ENCODE measurements around the gene KRTAP9-6. TPM values are rescaled to one million over a fixed set of nuclear protein-coding genes. Genes with fewer than 3 reads are reported as not detected.
"Not testable (repeated sequence)": the region's sequence is repeated elsewhere in the genome, so short reads cannot be mapped to it uniquely, and the experiment has no call there.

KRTAP9-6 gene
- not detected in 2 replicates for total RNA-seq (2014; rRNA removed; shearing (Covaris generic))

DNA sequence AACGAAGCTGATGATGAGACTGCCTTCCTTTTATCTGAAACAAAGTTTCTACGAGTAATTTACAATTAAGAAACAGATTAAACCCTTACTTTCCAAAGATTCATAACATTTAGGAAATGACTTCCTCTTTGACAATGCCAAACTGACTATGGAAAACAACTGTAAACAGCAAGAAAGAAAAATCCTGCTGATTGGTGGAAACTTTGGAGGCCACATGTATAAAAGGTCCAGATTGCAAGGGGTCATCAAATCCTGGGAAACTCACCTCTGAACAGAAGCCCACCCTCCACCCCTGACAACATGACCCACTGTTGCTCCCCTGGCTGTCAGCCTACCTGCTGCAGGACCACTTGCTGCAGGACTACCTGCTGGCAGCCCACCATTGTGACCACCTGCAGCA is at the start of gene KRTAP9-6:
KRTAP9-6 (plus strand) TSS at position 301 of the 400 bp plus-strand sequence; CDS start at position 301, 0 bp downstream.
- H3K4me1 ChIP-seq, result no peaks in the 10 kb centered on the region
- no peak within 1 kb of the TSS for H3K27ac ChIP-seq
- no peaks in the 10 kb centered on the region for H3K27me3 ChIP-seq
- H3K9me3 ChIP-seq (replicated peaks), result no peaks in the 10 kb centered on the region
- DNase-seq, result no peak
- H3K36me3 ChIP-seq, result no peaks in the 10 kb centered on the region
- H3K4me3 ChIP-seq, result no peak within 1 kb of the TSS

GRCh38 chr17:41215681-41216080 is 49.5 kb upstream of the KRTAP9-6 start:
- H3K4me3 ChIP-seq, result no peak overlapping the region
- no peaks in the 10 kb centered on the region for H3K9me3 ChIP-seq (replicated peaks)
- no peaks in the 10 kb centered on the region for H3K27me3 ChIP-seq
- no peak for DNase-seq
- no peak overlapping the region for H3K27ac ChIP-seq
- no peaks in the 10 kb centered on the region for H3K36me3 ChIP-seq
- H3K4me1 ChIP-seq, result peaks cover 11% of the 10 kb centered on the region

GRCh38 chr17:41223821-41224220 is 41.4 kb upstream of the KRTAP9-6 start:
- Histone ChIP-seq H3K27me3 (no peaks in the 10 kb centered on the region), H3K9me3 (replicated peaks) (no peaks in the 10 kb centered on the region), H3K27ac (no peak overlapping the region), H3K4me1 (no peaks in the 10 kb centered on the region), H3K4me3 (no peak overlapping the region), H3K36me3 (no peaks in the 10 kb centered on the region)
- no peak for DNase-seq

- Histone ChIP-seq H3K4me1 (no peaks in the 10 kb centered on the region), H3K36me3 (no peaks in the 10 kb centered on the region), H3K9me3 (replicated peaks) (no peaks in the 10 kb centered on the region), H3K4me3 (no peak overlapping the region), H3K27ac (no peak overlapping the region), H3K27me3 (no peaks in the 10 kb centered on the region)
- DNase-seq, result no peak
These were observed 39.1 kb upstream of the KRTAP9-6 start for GRCh38 chr17:41226051-41226450.

DNA sequence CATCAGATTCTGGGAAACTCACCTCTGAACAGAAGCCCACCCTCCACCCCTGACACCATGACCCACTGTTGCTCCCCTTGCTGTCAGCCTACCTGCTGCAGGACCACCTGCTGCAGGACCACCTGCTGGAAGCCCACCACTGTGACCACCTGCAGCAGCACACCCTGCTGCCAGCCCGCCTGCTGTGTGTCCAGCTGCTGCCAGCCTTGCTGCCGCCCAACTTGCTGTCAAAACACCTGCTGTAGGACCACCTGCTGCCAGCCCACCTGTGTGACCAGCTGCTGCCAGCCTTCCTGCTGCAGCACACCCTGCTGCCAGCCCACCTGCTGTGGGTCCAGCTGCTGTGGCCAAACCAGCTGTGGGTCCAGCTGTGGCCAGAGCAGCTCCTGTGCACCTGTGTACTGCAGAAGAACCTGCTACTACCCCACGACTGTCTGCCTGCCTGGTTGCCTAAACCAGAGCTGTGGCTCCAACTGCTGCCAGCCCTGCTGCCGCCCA is 38.5 kb upstream of the KRTAP9-6 start, which contains the start of gene KRTAP9-2:
KRTAP9-2 (plus strand) TSS at position 51 of the 498 bp plus-strand sequence; CDS start at position 58, 7 bp downstream.
- not testable (repeated sequence) for H3K27me3 ChIP-seq, H3K4me3 ChIP-seq, H3K4me1 ChIP-seq

DNA sequence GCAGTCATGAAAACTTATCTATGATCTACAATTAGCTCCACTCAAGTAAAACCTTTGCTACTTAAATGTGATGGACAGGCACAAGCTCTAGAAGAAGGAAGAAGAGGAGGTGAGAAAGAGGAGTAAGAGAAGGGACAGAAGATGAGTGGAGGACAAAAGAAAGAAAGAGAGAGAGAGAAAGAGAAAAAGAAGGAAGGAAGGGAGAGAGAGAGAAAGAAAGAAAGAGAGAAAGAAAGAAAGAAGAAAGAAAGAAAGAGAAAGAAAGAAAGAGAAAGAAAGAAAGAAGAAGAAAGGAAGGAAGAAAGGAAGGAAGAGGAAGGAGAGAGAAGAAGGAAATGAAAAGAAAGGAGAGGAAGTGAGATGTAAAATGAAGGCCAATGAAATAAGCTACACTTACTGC is 35.1 kb upstream of the KRTAP9-6 start:
- Histone ChIP-seq H3K9me3 (replicated peaks) (no peaks in the 10 kb centered on the region), H3K27me3 (no peaks in the 10 kb centered on the region), H3K4me1 (no peaks in the 10 kb centered on the region), H3K27ac (no peak overlapping the region), H3K4me3 (no peak overlapping the region), H3K36me3 (no peaks in the 10 kb centered on the region)
- DNase-seq, result no peak

More for the DNA sequence above, 38.5 kb upstream of the KRTAP9-6 start, which contains the start of gene KRTAP9-2:
- not testable (repeated sequence) for H3K9me3 ChIP-seq (replicated peaks); H3K27ac ChIP-seq; DNase-seq; H3K36me3 ChIP-seq

DNA sequence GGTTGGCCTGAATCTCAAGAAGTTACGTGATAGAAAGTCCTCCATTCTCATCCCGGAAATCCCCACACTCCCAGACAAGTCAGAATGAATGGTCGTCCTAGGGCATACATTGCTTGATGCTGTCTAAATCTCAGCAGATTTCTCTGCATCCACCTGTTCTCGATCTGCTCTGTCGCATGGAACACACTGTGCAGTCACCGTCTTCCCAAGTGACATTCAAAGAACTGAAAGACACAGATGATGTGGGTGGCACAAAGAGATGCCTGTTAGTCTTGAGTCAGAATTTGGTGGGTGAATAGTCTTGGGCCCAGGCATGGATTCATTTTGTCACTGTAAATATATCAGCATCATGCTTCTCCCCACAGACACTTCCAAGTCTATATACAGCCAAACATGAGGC is 33.4 kb upstream of the KRTAP9-6 start:
- no peak for DNase-seq
- Histone ChIP-seq H3K9me3 (replicated peaks) (no peaks in the 10 kb centered on the region), H3K4me3 (no peak overlapping the region), H3K36me3 (no peaks in the 10 kb centered on the region), H3K27me3 (no peaks in the 10 kb centered on the region), H3K4me1 (no peaks in the 10 kb centered on the region), H3K27ac (no peak overlapping the region)

GRCh38 chr17:41232399-41233105 is 32.6 kb upstream of the KRTAP9-6 start, which contains the start of gene KRTAP9-3:
Gene KRTAP9-3 (plus strand): TSS chr17:41232449. CDS start chr17:41232502, 53 bp downstream.
- not testable (repeated sequence) for H3K36me3 ChIP-seq; H3K4me3 ChIP-seq; H3K9me3 ChIP-seq (replicated peaks); H3K27me3 ChIP-seq; H3K4me1 ChIP-seq; H3K27ac ChIP-seq; DNase-seq

GRCh38 chr17:41237116-41237515 is 28.1 kb upstream of the KRTAP9-6 start:
- not testable (repeated sequence) for H3K4me1 ChIP-seq; DNase-seq; H3K27ac ChIP-seq; H3K9me3 ChIP-seq (replicated peaks); H3K27me3 ChIP-seq; H3K36me3 ChIP-seq; H3K4me3 ChIP-seq

DNA sequence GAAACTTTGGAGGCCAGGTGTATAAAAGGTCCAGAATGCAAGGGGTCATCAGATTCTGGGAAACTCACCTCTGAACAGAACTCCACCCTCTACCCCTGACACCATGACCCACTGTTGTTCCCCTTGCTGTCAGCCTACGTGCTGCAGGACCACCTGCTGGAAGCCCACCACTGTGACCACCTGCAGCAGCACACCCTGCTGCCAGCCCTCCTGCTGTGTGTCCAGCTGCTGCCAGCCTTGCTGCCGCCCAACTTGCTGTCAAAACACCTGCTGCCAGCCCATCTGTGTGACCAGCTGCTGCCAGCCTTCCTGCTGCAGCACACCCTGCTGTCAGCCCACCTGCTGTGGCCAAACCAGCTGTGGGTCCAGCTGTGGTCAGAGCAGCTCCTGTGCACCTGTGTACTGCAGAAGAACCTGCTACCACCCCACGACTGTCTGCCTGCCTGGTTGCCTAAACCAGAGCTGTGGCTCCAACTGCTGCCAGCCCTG is 27.2 kb upstream of the KRTAP9-6 start, which contains the start of gene KRTAP9-8:
KRTAP9-8 (plus strand) TSS at position 51 of the 489 bp plus-strand sequence; CDS start at position 104, 53 bp downstream.
- peak; percentile 52 to 58 for DNase-seq
- not testable (repeated sequence) for H3K27ac ChIP-seq; H3K27me3 ChIP-seq; H3K36me3 ChIP-seq; H3K4me1 ChIP-seq; H3K4me3 ChIP-seq; H3K9me3 ChIP-seq (replicated peaks)

- H3K27ac ChIP-seq; H3K36me3 ChIP-seq; H3K9me3 ChIP-seq (replicated peaks); H3K27me3 ChIP-seq; DNase-seq; H3K4me1 ChIP-seq; H3K4me3 ChIP-seq: not testable (repeated sequence)
These were observed 18.0 kb upstream of the KRTAP9-6 start for GRCh38 chr17:41246995-41247787.

GRCh38 chr17:41249637-41250240 is 15.4 kb upstream of the KRTAP9-6 start, which contains the start of gene KRTAP9-4:
Gene KRTAP9-4 (plus strand): TSS chr17:41249687. CDS start chr17:41249721, 34 bp downstream.
- H3K9me3 ChIP-seq (replicated peaks); H3K27ac ChIP-seq; DNase-seq; H3K4me3 ChIP-seq; H3K27me3 ChIP-seq; H3K36me3 ChIP-seq; H3K4me1 ChIP-seq: not testable (repeated sequence)

DNA sequence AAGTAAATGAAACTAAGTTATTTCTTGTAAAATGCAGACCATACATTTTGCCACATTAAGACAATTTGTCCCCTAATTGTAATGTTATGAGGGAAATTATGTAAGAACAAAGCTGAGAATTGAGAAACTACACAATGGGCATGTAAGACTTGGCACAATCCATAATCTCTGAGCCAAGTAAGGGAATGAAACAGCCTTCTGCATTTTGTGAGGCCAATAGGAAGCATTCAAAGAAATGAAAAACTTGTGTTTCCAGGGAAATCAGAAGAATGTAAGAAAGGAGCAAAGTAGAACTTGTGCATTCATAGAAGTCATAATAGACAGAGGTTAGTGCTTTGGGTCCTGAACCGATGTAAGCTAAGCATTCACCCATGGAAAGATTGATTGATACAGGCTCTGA is 13.9 kb upstream of the KRTAP9-6 start:
- H3K4me3 ChIP-seq, result no peak overlapping the region
- no peak for DNase-seq
- no peak overlapping the region for H3K27ac ChIP-seq
- no peaks in the 10 kb centered on the region for H3K4me1 ChIP-seq
- no peaks in the 10 kb centered on the region for H3K9me3 ChIP-seq (replicated peaks)
- H3K27me3 ChIP-seq, result no peaks in the 10 kb centered on the region
- H3K36me3 ChIP-seq, result no peaks in the 10 kb centered on the region

- no peak overlapping the region for H3K27ac ChIP-seq
- H3K27me3 ChIP-seq, result no peaks in the 10 kb centered on the region
- H3K4me3 ChIP-seq, result no peak overlapping the region
- H3K4me1 ChIP-seq, result no peaks in the 10 kb centered on the region
- no peaks in the 10 kb centered on the region for H3K36me3 ChIP-seq
- no peak for DNase-seq
- no peaks in the 10 kb centered on the region for H3K9me3 ChIP-seq (replicated peaks)
These were observed 10.3 kb upstream of the KRTAP9-6 start for GRCh38 chr17:41254861-41255260.
